Stimulated activated naive CD4-positive, alpha-beta T cell treated with Interleukin-2 at 50 U/mL for 16 hours (primary cell): ENCODE measurements around the gene POTEB2.
"Not testable (repeated sequence)": the region's sequence is repeated elsewhere in the genome, so short reads cannot be mapped to it uniquely, and the experiment has no call there.

ENCODE experiments used
- DNase-seq: peaks from one replicate; lab custom pipeline; 2025; lab: John Stamatoyannopoulos, UW

Gene POTEB2

DNA sequence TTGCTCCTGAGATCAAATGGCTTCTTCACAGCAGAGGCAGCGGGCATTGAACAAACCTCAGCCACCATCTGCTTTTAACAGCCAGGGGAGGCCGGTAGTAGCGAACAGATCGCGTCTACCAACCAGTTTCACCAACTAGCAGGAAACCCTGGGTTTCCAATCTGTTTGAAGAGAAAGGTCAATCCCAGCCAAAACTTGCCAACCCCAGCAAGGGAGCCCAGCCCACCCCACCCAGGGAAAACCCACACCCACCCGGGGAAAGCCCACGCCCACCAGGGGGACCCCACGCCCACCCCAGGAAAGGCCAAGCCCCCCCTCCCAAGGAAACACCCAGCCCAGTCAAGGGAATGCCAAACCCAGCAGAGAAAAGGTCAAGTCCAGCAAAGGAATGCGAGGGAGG is at the start of gene POTEB2:
Gene POTEB2, minus strand, starts transcription at position 101 of the 400 bp plus-strand sequence. Its CDS starts 33 bp downstream, at position 68.
- DNase-seq = not testable (repeated sequence)

DNA sequence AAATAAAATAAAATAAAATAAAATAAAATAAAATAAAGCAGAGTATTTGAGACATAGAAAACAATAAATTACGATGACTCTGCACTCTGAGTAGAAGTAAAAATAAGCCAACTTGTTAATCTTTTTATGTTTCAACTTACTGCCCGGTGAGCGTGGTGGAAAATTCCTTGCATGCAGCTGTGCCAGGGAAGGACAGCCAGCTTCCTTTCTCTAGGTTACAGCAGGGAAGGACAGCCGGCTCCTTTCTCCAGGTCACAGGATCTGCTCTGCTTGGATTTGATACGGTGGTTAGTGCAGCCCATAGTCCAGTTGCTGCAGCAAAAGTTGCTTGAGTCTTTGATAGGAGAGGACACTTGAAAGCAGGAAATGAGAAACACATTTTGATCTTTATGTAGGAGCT is 13.8 kb upstream of the POTEB2 start:
- DNase-seq = not testable (repeated sequence)

DNA sequence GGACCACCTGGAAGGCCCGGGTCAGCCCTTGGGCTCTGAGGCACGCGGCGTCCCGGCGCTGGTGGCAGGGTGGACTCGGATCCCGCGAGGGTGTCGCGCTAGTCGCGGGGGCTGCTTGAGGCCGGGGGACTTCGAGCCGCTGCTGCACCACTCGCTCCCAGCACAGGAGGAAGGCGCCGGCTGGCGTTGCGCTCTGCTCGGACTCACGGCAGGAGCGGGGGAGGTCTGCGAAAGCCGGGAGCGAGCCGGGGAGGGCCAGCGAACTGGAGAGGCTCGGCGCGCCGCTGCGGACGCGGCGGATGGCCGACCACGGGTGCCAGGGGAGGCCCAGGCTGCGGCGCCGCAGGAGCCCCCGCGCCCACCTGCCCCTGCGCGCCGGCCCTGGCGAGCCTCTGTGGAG is 12.3 kb upstream of the POTEB2 start:
- DNase-seq = not testable (repeated sequence)

DNA sequence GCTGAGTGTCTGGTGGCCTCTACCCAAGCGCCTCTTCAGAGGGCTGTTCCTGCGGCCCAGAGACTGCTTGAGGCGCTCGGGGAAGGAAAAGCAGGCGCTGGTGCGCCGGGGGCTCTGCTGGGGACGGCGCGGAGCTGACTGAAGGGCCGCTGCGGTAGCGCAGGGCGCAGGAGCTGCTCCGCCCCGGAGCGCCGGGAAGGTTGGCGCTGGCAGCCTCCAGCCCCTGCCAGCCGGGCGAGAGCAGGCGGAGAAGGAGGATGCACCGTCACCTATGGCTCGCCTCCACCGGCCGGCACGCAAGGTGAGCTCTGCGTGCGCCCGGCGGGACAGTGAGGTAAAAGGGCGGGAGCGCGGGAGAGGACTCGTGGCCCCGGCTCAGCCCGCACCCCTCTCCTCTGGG is 11.7 kb upstream of the POTEB2 start:
- DNase-seq = not testable (repeated sequence)
